ENCODE data around the gene TRIM68. TPM values are rescaled to one million over a fixed set of nuclear protein-coding genes. Genes with fewer than 3 reads are reported as not detected.

TRIM68 gene
- total RNA-seq, 1 donor = 17.7 TPM

GRCh38 chr11:4636962-4637661, 29.1 kb upstream of the TRIM68 start, which contains the start of gene OR51D1:
TSS of gene OR51D1 (plus strand) at chr11:4637477. CDS start at chr11:4639791, 2,314 bp downstream.
- Histone ChIP-seq H4K20me1 (ENCODE audit: insufficient read depth, low read length) (no peaks in the 10 kb centered on the region), H3K4me3 (ENCODE audit: insufficient read depth, low read length) (peak within 1 kb of the TSS; percentile 38), H3K27ac (ENCODE audit: low read depth, low read length) (no peak within 1 kb of the TSS), H3K36me3 (ENCODE audit: insufficient read depth, low read length) (no peaks in the 10 kb centered on the region), H3K27me3 (ENCODE audit: insufficient read depth, low read length) (peaks cover 5% of the 10 kb centered on the region), H3K4me1 (ENCODE audit: insufficient read depth, low read length) (no peaks in the 10 kb centered on the region), H3K79me2 (ENCODE audit: insufficient read depth, low read length) (no peaks in the 10 kb centered on the region), H3K9me3 (ENCODE audit: low read depth, low read length) (no peaks in the 10 kb centered on the region), H2AFZ (ENCODE audit: low read length) (peak within 1 kb of the TSS; percentile 74), H3K4me2 (ENCODE audit: insufficient read depth, low read length) (peak within 1 kb of the TSS; percentile 74)
- DNase-seq (ENCODE audit: insufficient read length, low spot score, missing footprints) = peak; percentile 80
- TF ChIP-seq, protein P1, sequence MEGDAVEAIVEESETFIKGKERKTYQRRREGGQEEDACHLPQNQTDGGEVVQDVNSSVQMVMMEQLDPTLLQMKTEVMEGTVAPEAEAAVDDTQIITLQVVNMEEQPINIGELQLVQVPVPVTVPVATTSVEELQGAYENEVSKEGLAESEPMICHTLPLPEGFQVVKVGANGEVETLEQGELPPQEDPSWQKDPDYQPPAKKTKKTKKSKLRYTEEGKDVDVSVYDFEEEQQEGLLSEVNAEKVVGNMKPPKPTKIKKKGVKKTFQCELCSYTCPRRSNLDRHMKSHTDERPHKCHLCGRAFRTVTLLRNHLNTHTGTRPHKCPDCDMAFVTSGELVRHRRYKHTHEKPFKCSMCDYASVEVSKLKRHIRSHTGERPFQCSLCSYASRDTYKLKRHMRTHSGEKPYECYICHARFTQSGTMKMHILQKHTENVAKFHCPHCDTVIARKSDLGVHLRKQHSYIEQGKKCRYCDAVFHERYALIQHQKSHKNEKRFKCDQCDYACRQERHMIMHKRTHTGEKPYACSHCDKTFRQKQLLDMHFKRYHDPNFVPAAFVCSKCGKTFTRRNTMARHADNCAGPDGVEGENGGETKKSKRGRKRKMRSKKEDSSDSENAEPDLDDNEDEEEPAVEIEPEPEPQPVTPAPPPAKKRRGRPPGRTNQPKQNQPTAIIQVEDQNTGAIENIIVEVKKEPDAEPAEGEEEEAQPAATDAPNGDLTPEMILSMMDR (IDR thresholded peaks at IDR 0.05; ENCODE audit: extremely low read depth, low read depth, low read length) = peak; percentile 90

DNA sequence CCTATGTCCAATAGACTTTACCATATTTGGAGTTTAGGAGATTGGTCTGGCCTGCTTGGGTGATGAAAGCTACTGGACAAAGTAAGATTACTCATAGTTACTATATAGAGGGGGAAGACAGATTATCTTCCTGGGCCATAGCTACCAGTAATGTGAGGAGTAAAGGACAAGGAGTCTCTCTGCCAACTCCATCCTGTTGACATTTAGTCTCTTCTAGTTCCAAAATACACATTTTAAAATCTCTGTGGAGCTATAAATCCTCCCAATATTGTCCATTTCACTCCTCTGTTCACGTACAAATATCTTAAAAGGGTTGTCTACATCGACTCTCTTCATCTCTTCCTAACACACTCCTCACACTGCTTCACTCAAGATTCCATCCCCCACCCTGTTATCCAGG, 28.1 kb upstream of the TRIM68 start:
- Histone ChIP-seq H3K79me2 (ENCODE audit: insufficient read depth, low read length) (no peaks in the 10 kb centered on the region), H3K4me2 (ENCODE audit: insufficient read depth, low read length) (no peak overlapping the region), H3K36me3 (ENCODE audit: insufficient read depth, low read length) (no peaks in the 10 kb centered on the region), H2AFZ (ENCODE audit: low read length) (no peak overlapping the region), H3K27ac (ENCODE audit: low read depth, low read length) (no peak overlapping the region), H4K20me1 (ENCODE audit: insufficient read depth, low read length) (no peaks in the 10 kb centered on the region), H3K9me3 (ENCODE audit: low read depth, low read length) (no peaks in the 10 kb centered on the region), H3K4me1 (ENCODE audit: insufficient read depth, low read length) (no peaks in the 10 kb centered on the region), H3K4me3 (ENCODE audit: insufficient read depth, low read length) (no peak overlapping the region), H3K27me3 (ENCODE audit: insufficient read depth, low read length) (peaks cover 5% of the 10 kb centered on the region)
- TF ChIP-seq, protein P1 (IDR thresholded peaks at IDR 0.05; ENCODE audit: extremely low read depth, low read depth, low read length) = no peak
- DNase-seq (ENCODE audit: insufficient read length, low spot score, missing footprints) = no peak

DNA sequence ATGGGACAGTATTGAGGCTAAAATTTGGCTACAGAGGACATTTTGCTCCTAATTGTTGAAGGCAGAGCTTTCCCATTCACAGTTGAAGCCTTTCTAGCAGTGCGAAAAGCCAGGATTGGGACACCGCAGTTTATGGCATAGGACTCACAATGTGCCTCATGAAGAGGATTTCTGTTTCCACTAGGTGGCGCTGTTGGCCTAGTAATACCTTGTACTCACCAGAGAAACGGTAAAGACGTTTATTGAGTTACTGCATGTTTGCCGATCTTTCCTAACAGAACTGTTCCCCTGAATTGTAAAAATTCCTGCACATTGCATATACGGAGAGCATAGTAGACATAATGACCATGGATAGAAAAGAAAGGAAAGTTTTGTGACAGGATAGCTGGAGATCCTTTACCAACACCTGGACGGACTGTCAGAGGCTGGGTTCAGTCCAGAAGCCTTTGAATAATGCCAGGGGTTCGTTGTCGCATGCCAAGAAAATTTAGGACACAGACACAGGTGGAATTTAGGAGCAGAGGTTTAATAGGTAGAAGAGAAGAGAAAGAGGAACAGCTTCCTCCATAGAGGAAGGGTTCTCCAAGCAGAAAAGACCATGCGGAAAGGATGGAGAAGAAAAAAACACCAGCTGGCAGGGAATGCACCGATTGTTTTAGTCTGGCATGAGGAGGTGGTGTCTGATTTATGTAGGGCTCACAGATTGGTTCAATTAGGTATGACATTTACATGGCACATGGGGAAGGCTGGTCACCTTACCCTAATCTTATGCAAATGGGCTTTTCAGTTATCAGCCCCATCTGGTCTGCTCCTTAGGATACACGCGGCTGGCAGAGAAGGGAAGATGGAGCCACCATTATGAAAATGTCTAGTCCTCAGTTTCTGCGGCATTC, 18.4 kb upstream of the TRIM68 start:
- no peak overlapping the region for H2AFZ ChIP-seq (ENCODE audit: low read length)
- H3K4me3 ChIP-seq (ENCODE audit: insufficient read depth, low read length) = no peak overlapping the region
- H3K4me2 ChIP-seq (ENCODE audit: insufficient read depth, low read length) = no peak overlapping the region
- TF ChIP-seq, protein P1 (IDR thresholded peaks at IDR 0.05; ENCODE audit: extremely low read depth, low read depth, low read length) = peak; percentile 69
- no peaks in the 10 kb centered on the region for H3K4me1 ChIP-seq (ENCODE audit: insufficient read depth, low read length)
- peaks cover 3% of the 10 kb centered on the region for H3K27me3 ChIP-seq (ENCODE audit: insufficient read depth, low read length)
- DNase-seq (ENCODE audit: insufficient read length, low spot score, missing footprints) = no peak
- no peaks in the 10 kb centered on the region for H3K9me3 ChIP-seq (ENCODE audit: low read depth, low read length)
- no peak overlapping the region for H3K27ac ChIP-seq (ENCODE audit: low read depth, low read length)
- H3K79me2 ChIP-seq (ENCODE audit: insufficient read depth, low read length) = no peaks in the 10 kb centered on the region
- H3K36me3 ChIP-seq (ENCODE audit: insufficient read depth, low read length) = no peaks in the 10 kb centered on the region
- no peaks in the 10 kb centered on the region for H4K20me1 ChIP-seq (ENCODE audit: insufficient read depth, low read length)

DNA sequence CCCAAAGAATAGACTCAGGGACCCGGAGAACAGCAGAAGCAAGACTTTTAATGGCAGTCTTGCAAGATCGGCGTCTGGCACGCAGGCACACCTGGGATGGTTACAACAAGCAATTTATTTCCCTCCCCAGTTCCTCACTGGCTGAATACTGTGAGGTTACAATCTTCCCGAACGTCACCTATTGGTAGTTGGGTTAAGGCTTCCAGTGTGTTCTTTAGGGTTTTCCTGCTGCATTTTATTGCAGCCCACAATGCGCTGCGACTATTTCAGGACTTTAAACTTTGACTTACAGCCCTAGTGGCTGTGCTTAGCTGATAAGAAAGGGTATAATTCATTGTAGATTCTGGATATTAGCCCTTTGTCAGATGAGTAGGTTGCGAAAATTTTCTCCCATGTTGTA, 11.5 kb upstream of the TRIM68 start:
- Histone ChIP-seq H4K20me1 (ENCODE audit: insufficient read depth, low read length) (no peaks in the 10 kb centered on the region), H3K79me2 (ENCODE audit: insufficient read depth, low read length) (no peaks in the 10 kb centered on the region), H3K4me2 (ENCODE audit: insufficient read depth, low read length) (no peak overlapping the region), H3K27ac (ENCODE audit: low read depth, low read length) (no peak overlapping the region), H3K4me3 (ENCODE audit: insufficient read depth, low read length) (no peak overlapping the region), H3K27me3 (ENCODE audit: insufficient read depth, low read length) (no peaks in the 10 kb centered on the region), H3K4me1 (ENCODE audit: insufficient read depth, low read length) (no peaks in the 10 kb centered on the region), H2AFZ (ENCODE audit: low read length) (no peak overlapping the region), H3K36me3 (ENCODE audit: insufficient read depth, low read length) (no peaks in the 10 kb centered on the region), H3K9me3 (ENCODE audit: low read depth, low read length) (no peaks in the 10 kb centered on the region)
- no peak for DNase-seq (ENCODE audit: insufficient read length, low spot score, missing footprints)
- TF ChIP-seq, protein P1 (IDR thresholded peaks at IDR 0.05; ENCODE audit: extremely low read depth, low read depth, low read length) = no peak

Measured in osteoblast (primary cell).